Mesenchymal stem cell (in vitro differentiated cells and primary cell): ENCODE results near the gene ELMO1.

ENCODE experiments used
- DNase-seq: peaks from one replicate; pipeline ENCODE4 v3.0.0-alpha.2; 2013
- H2AFZ ChIP-seq: one replicate; pipeline ENCODE4 v1.6.1; 2013; ENCODE audit warnings: low read depth, mild to moderate bottlenecking, control low read depth, inconsistent platforms, low read length, moderate library complexity
- H2AK5ac ChIP-seq: 2 replicates; pipeline ENCODE4 v1.6.1; 2013; ENCODE audit warnings: low read length, moderate library complexity, mild to moderate bottlenecking, inconsistent platforms; ENCODE audit not compliant: severe bottlenecking
- H2BK120ac ChIP-seq: one replicate; pipeline ENCODE4 v1.6.1; 2013; ENCODE audit warnings: low read depth, mild to moderate bottlenecking, inconsistent platforms, low read length, moderate library complexity
- H2BK12ac ChIP-seq, 2 experiments: one replicate each; pipeline ENCODE4 v1.6.1; 2013; ENCODE audit warnings: inconsistent platforms in 2 of 2, low read length in 2 of 2, mild to moderate bottlenecking in 2 of 2, moderate library complexity in 2 of 2, control low read depth in 1 of 2
- H2BK15ac ChIP-seq: one replicate; pipeline ENCODE4 v1.6.1; 2013; ENCODE audit warnings: mild to moderate bottlenecking, low read depth, inconsistent platforms; ENCODE audit not compliant: poor library complexity, severe bottlenecking
- H2BK5ac ChIP-seq: 2 replicates; pipeline ENCODE4 v1.6.1; 2013; ENCODE audit warnings: low read depth, mild to moderate bottlenecking, low read length, control low read depth, inconsistent platforms; ENCODE audit not compliant: poor library complexity, severe bottlenecking
- H3K14ac ChIP-seq, 2 experiments: one replicate each; pipeline ENCODE4 v1.6.1; 2013; ENCODE audit warnings: inconsistent platforms in 2 of 2, low read length in 2 of 2, control low read depth in 1 of 2, mild to moderate bottlenecking in 1 of 2, moderate library complexity in 1 of 2
- H3K18ac ChIP-seq, 2 experiments: one replicate each; pipeline ENCODE4 v1.6.1; 2013; ENCODE audit warnings: inconsistent platforms in 2 of 2, low read length in 2 of 2, control low read depth in 1 of 2, low read depth in 1 of 2, mild to moderate bottlenecking in 1 of 2
- H3K23ac ChIP-seq, 2 experiments: one replicate each; pipeline ENCODE4 v1.6.1; 2013; ENCODE audit warnings: inconsistent platforms in 2 of 2, low read length in 2 of 2, mild to moderate bottlenecking in 2 of 2, moderate library complexity in 2 of 2, control low read depth in 1 of 2
- H3K27ac ChIP-seq: 2 replicates; pipeline ENCODE4 v1.5.1; 2013; ENCODE audit warnings: mild to moderate bottlenecking, moderate library complexity, low read length, control low read depth, inconsistent platforms; ENCODE audit not compliant: poor library complexity, severe bottlenecking
- H3K27me3 ChIP-seq, 2 experiments: 2 replicates each; pipeline versions ENCODE4 v1.6.1 to v1.7.0; 2013; ENCODE audit warnings: low read length in 2 of 2, mild to moderate bottlenecking in 2 of 2, moderate library complexity in 2 of 2, control low read depth in 1 of 2, inconsistent platforms in 1 of 2; ENCODE audit not compliant: control insufficient read depth in 1 of 2, insufficient read depth in 1 of 2
- H3K36me3 ChIP-seq, 2 experiments: 2 replicates each; pipeline versions ENCODE4 v1.6.1 to v1.7.0; 2013; ENCODE audit warnings: low read length in 2 of 2, control low read depth in 1 of 2, inconsistent platforms in 1 of 2, low read depth in 1 of 2, mild to moderate bottlenecking in 1 of 2; ENCODE audit not compliant: insufficient read depth in 2 of 2, control insufficient read depth in 1 of 2
- H3K4ac ChIP-seq, 2 experiments: one replicate each; pipeline ENCODE4 v1.6.1; 2013; ENCODE audit warnings: inconsistent platforms in 2 of 2, low read length in 2 of 2, mild to moderate bottlenecking in 2 of 2, moderate library complexity in 2 of 2, control low read depth in 1 of 2, low read depth in 1 of 2
- H3K4me1 ChIP-seq: 2 replicates; pipeline ENCODE4 v1.6.1; 2013; ENCODE audit warnings: low read depth, low read length, control low read depth; ENCODE audit not compliant: control insufficient read depth, insufficient read depth
- H3K4me2 ChIP-seq: 2 replicates; pipeline ENCODE4 v1.6.1; 2013; ENCODE audit warnings: low read length, mild to moderate bottlenecking, inconsistent platforms; ENCODE audit not compliant: poor library complexity, severe bottlenecking
- H3K4me3 ChIP-seq, 2 experiments: 2 replicates each; pipeline versions ENCODE4 v1.5.1 to v1.7.0; 2013; ENCODE audit warnings: low read length in 2 of 2, mild to moderate bottlenecking in 2 of 2, control low read depth in 1 of 2, low read depth in 1 of 2; ENCODE audit not compliant: insufficient read depth in 1 of 2
- H3K79me1 ChIP-seq: replicated peaks from 2 replicates; pipeline ENCODE4 v1.6.1; 2013; ENCODE audit warnings: mild to moderate bottlenecking, control low read depth, low read length, inconsistent platforms; ENCODE audit not compliant: poor library complexity, severe bottlenecking
- H3K9ac ChIP-seq: 2 replicates; pipeline ENCODE4 v1.7.0; 2013; ENCODE audit warnings: mild to moderate bottlenecking, low read length, moderate library complexity
- H3K9me3 ChIP-seq: 2 replicates; pipeline ENCODE4 v1.7.0; 2013; ENCODE audit warnings: mild to moderate bottlenecking, low read length; ENCODE audit not compliant: control insufficient read depth
- H4K8ac ChIP-seq: one replicate; pipeline ENCODE4 v1.6.1; 2013; ENCODE audit warnings: inconsistent platforms, mild to moderate bottlenecking, low read length, moderate library complexity
- H4K91ac ChIP-seq: one replicate; pipeline ENCODE4 v1.6.1; 2013; ENCODE audit warnings: mild to moderate bottlenecking, low read length, inconsistent platforms
- WGBS: methylation state at CpG from one replicate; pipeline ENCODE4 v1.1.7; 2013; ENCODE audit warnings: mixed read lengths; 5-methylcytosine and 5-hydroxymethylcytosine counted together

Gene ELMO1

DNA sequence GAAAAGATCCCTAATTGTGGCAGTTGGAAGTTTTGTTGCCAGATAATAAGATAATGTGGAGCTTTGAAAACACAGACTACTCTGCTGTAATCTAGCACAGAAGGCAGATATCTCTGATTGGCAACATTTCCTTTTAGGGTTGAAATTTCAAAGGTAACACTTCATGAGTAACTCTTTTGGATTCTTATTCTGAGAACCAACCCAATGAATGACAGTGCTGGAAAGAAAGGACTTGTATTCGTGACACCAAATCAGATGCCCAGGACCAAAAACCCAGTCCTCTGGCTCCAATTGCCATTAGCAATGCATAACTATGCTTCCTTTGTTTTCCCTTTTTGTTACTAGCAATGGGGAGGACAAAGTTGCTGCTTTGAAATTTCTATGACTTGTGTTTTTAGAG is 41.0 kb upstream of the ELMO1 start:
- Histone ChIP-seq H3K27ac (no peak overlapping the region), H3K9me3 (peaks cover 9% of the 10 kb centered on the region), H2BK120ac (no peak overlapping the region), H3K27me3 (no peaks in the 10 kb centered on the region), H3K79me1 (no peaks in the 10 kb centered on the region), H3K18ac (no peak overlapping the region), H3K36me3 (no peaks in the 10 kb centered on the region), H4K8ac (no peak overlapping the region), H2AFZ (no peak overlapping the region), H2BK12ac (no peak overlapping the region), H3K4ac (no peak overlapping the region), H3K4me1 (peaks cover 3% of the 10 kb centered on the region), H2AK5ac (no peak overlapping the region), H3K9ac (no peak overlapping the region), H3K4me2 (no peak overlapping the region), H4K91ac (no peak overlapping the region), H3K4me3 (no peak overlapping the region), H2BK15ac (no peak overlapping the region), H3K23ac (no peak overlapping the region), H2BK5ac (no peak overlapping the region), H3K14ac (no peak overlapping the region)
- 78% methylated on average over 1 of the region's 1 CpG for WGBS
- DNase-seq: no peak

DNA sequence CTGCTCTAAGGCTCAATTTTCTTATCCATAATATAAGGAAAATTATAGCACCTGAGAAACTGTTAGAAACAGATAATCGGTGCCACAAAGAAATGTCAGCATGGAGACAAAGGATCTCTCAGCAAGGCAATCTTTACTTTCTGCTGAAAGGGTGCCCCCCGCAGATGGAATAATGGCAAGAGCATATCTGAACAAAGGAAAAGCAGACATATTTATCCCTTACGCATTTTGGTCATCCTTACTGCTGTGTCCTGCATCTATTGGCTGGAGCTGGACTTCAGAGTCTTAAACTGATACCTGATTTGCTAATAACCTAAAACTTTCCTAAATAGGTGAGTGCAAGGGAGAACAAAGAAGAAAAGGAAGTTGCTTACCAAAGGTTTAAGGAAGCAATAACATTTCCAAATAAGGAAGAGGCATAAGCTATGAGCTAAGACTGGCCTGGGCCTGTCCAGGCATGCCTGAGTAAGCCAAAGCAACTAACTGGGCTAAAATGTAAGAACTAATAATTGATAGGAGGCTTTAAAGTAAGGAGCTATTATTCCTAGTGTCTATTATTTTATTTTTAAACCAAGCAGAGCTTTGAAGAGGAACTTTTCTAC is 39.6 kb upstream of the ELMO1 start:
- H3K27me3 ChIP-seq: no peaks in the 10 kb centered on the region
- no peak overlapping the region for H3K23ac ChIP-seq
- H3K4ac ChIP-seq: no peak overlapping the region
- peaks cover 3% of the 10 kb centered on the region for H3K4me1 ChIP-seq
- DNase-seq: peak; percentile 13
- WGBS: 92% methylated on average over 3 of the region's 3 CpGs
- no peaks in the 10 kb centered on the region for H3K36me3 ChIP-seq
- H3K9me3 ChIP-seq: peaks cover 9% of the 10 kb centered on the region
- H2BK12ac ChIP-seq: no peak overlapping the region
- H3K9ac ChIP-seq: peak overlapping the region; percentile 27
- no peak overlapping the region for H3K18ac ChIP-seq
- H4K91ac ChIP-seq: no peak overlapping the region
- H3K4me3 ChIP-seq: no peak overlapping the region
- no peak overlapping the region for H3K4me2 ChIP-seq
- no peak overlapping the region for H3K27ac ChIP-seq
- H2BK120ac ChIP-seq: no peak overlapping the region
- H3K79me1 ChIP-seq: no peaks in the 10 kb centered on the region
- no peak overlapping the region for H2AFZ ChIP-seq
- no peak overlapping the region for H2BK15ac ChIP-seq
- H3K14ac ChIP-seq: no peak overlapping the region
- no peak overlapping the region for H2AK5ac ChIP-seq
- no peak overlapping the region for H2BK5ac ChIP-seq
- H4K8ac ChIP-seq: no peak overlapping the region

DNA sequence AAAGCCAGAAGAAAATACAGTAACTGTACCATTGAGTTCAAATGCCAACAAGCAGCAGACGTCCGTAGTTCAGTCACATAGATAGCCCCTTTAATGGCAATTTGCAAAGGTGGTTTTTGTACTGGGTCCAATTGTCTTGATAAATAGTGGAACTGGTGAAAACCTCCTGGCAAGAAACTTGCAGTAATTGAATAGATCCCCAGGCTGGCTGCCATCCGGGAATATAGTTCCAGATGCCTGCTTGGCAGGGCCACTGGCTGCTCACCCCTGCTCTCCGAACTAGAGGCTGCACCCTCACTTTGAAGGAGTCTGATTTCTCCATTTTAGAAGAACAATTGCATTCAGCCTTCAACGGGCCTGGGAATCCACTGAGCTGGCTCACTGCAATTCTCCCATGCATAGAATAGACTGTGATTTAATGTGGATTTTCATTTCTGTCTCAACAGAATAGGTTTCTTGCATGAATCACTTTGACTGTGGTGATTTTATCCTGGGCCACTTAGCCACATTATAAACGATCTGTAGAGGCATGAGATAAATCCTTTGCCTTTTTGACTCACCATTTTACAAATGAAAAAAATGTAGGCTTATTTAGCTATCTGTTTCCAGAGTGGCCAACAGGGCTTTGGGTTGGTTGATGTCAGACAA is 35.9 kb upstream of the ELMO1 start:
- H3K27ac ChIP-seq: no peak overlapping the region
- H3K4me1 ChIP-seq: no peaks in the 10 kb centered on the region
- H3K4ac ChIP-seq: no peak overlapping the region
- no peak overlapping the region for H2BK12ac ChIP-seq
- no peaks in the 10 kb centered on the region for H3K36me3 ChIP-seq
- 91% methylated on average over 5 of the region's 6 CpGs for WGBS
- no peak overlapping the region for H2AK5ac ChIP-seq
- H3K9me3 ChIP-seq: peaks cover 9% of the 10 kb centered on the region
- H3K9ac ChIP-seq: no peak overlapping the region
- H4K91ac ChIP-seq: no peak overlapping the region
- H3K4me2 ChIP-seq: no peak overlapping the region
- no peak overlapping the region for H3K23ac ChIP-seq
- H2BK120ac ChIP-seq: no peak overlapping the region
- H4K8ac ChIP-seq: no peak overlapping the region
- H3K14ac ChIP-seq: no peak overlapping the region
- H3K27me3 ChIP-seq: no peaks in the 10 kb centered on the region
- no peak overlapping the region for H2AFZ ChIP-seq
- no peak overlapping the region for H2BK15ac ChIP-seq
- peak; percentile 15 for DNase-seq
- no peak overlapping the region for H3K18ac ChIP-seq
- H2BK5ac ChIP-seq: no peak overlapping the region
- no peaks in the 10 kb centered on the region for H3K79me1 ChIP-seq
- H3K4me3 ChIP-seq: no peak overlapping the region

DNA sequence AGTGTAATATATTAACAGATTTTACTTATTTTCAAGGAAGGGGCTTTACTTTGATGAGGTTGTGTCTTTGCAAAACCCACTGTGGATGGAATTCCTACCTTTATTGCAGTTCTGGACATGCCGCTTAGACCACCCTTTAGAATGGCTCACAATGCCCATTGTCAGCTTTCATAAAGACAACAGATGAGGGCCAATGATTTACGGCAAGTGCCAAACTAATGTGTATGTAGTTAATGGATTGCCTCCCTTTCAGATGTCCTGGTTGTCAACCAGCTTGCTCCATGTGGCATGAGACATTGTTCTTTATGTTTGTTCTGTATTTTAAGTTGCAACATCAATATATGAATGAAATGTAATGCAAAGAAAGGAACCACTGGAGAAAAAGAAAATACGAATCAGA is 35.0 kb upstream of the ELMO1 start:
- no peak overlapping the region for H3K14ac ChIP-seq

More for the DNA sequence above, 35.0 kb upstream of the ELMO1 start:
- no peak overlapping the region for H3K9ac ChIP-seq
- H3K36me3 ChIP-seq: no peaks in the 10 kb centered on the region
- no peak overlapping the region for H3K4ac ChIP-seq
- H3K23ac ChIP-seq: no peak overlapping the region
- H3K27ac ChIP-seq: no peak overlapping the region
- H2BK120ac ChIP-seq: no peak overlapping the region
- no peak overlapping the region for H2AK5ac ChIP-seq
- no peak overlapping the region for H2BK15ac ChIP-seq
- no peak overlapping the region for H4K8ac ChIP-seq
- H3K27me3 ChIP-seq: no peaks in the 10 kb centered on the region
- 93% methylated on average over 3 of the region's 3 CpGs for whole genome bisulfite sequencing
- no peak overlapping the region for H2BK12ac ChIP-seq
- no peak overlapping the region for H3K18ac ChIP-seq
- DNase-seq: no peak
- H3K79me1 ChIP-seq: no peaks in the 10 kb centered on the region
- no peak overlapping the region for H2BK5ac ChIP-seq
- no peak overlapping the region for H4K91ac ChIP-seq
- H3K4me1 ChIP-seq: no peaks in the 10 kb centered on the region
- H2AFZ ChIP-seq: no peak overlapping the region
- no peak overlapping the region for H3K4me2 ChIP-seq
- peaks cover 9% of the 10 kb centered on the region for H3K9me3 ChIP-seq
- no peak overlapping the region for H3K4me3 ChIP-seq
